HFFc6 (cell line): Measurements from ENCODE around the gene SIRT5. TPM values are rescaled to one million over a fixed set of nuclear protein-coding genes. Genes with fewer than 3 reads are reported as not detected.

ENCODE experiments used
- DNase-seq: peaks from one replicate; pipeline ENCODE4 v3.0.0-alpha.2; 2018
- H3K27ac Mint-ChIP-seq: 2 replicates; pipeline ENCODE4 v1.8.0; 2020; ENCODE audit warnings: mild to moderate bottlenecking, mixed read lengths
- H3K27me3 Mint-ChIP-seq: 2 replicates; pipeline ENCODE4 v1.8.0; 2021; ENCODE audit warnings: mild to moderate bottlenecking, moderate library complexity, mixed read lengths; ENCODE audit not compliant: insufficient read depth
- H3K36me3 Mint-ChIP-seq: 2 replicates; pipeline ENCODE4 v1.8.0; 2021; ENCODE audit warnings: low read depth, mixed read lengths
- H3K4me1 Mint-ChIP-seq: 2 replicates; pipeline ENCODE4 v1.8.0; 2020; ENCODE audit warnings: low read depth, mixed read lengths
- H3K4me3 Mint-ChIP-seq: 2 replicates; pipeline ENCODE4 v1.8.0; 2020; ENCODE audit warnings: mild to moderate bottlenecking, moderate library complexity, mixed read lengths
- H3K9me3 Mint-ChIP-seq: 2 replicates; pipeline ENCODE4 v1.8.0; 2020; ENCODE audit warnings: mild to moderate bottlenecking, mixed read lengths
- CTCF ChIP-seq: fragments of 200-600 bp; sonication (generic); IDR thresholded peaks from 2 replicates; pipeline ENCODE4 v1.5.0; 2021; ENCODE audit warnings: antibody characterized with exemption, mild to moderate bottlenecking
- total RNA-seq, 6 experiments: library from RNA; stranded (reverse); fragmentation: NEBNext Ultra II Directional; extraction: Animal tissue kit (Norgen Biotek cat#: 25700); gene quantifications; 2 replicates in 1 of 6; 3 replicates in 5 of 6; pipeline ENCODE4 v1.2.3, GENCODE V29; 2021

Gene SIRT5
- total RNA-seq, 6 experiments from 2014 or later: 4.3 to 7.0 (median 6.3) TPM

- H3K27ac Mint-ChIP-seq: no peak overlapping the region
- no peaks in the 10 kb centered on the region for H3K9me3 Mint-ChIP-seq
- TF ChIP-seq CTCF: no peak
- peaks cover 4% of the 10 kb centered on the region; the same call in 1 of the 2 replicates for H3K4me1 Mint-ChIP-seq
- H3K36me3 Mint-ChIP-seq: peaks cover 5% of the 10 kb centered on the region
- H3K27me3 Mint-ChIP-seq: no peaks in the 10 kb centered on the region
- H3K4me3 Mint-ChIP-seq: no peak overlapping the region
- no peak for DNase-seq
These were observed 56.1 kb downstream of the SIRT5 start for GRCh38 chr6:13630499-13630898.

GRCh38 chr6:13633343-13633742 is 58.9 kb downstream of the SIRT5 start:
- Mint-ChIP-seq H3K9me3 (no peaks in the 10 kb centered on the region), H3K36me3 (peaks cover 12% of the 10 kb centered on the region), H3K4me3 (no peak overlapping the region), H3K27me3 (no peaks in the 10 kb centered on the region; the same call in 1 of the 2 replicates), H3K4me1 (peaks cover 4% of the 10 kb centered on the region; the same call in 1 of the 2 replicates), H3K27ac (no peak overlapping the region)
- TF ChIP-seq CTCF: no peak
- no peak for DNase-seq

GRCh38 chr6:13635948-13636658 is 61.7 kb downstream of the SIRT5 start:
- Mint-ChIP-seq H3K27me3 (no peaks in the 10 kb centered on the region; the same call in 1 of the 2 replicates), H3K27ac (no peak overlapping the region), H3K4me1 (no peaks in the 10 kb centered on the region), H3K9me3 (no peaks in the 10 kb centered on the region), H3K4me3 (no peak overlapping the region), H3K36me3 (peaks cover 16% of the 10 kb centered on the region)
- DNase-seq: no peak
- TF ChIP-seq CTCF: no peak

- no peak overlapping the region for H3K27ac Mint-ChIP-seq
These were observed 63.6 kb downstream of the SIRT5 start for GRCh38 chr6:13638014-13638413.

GRCh38 chr6:13638626-13639025 is 64.2 kb downstream of the SIRT5 start:
- no peak for TF ChIP-seq CTCF
- no peak overlapping the region for H3K27ac Mint-ChIP-seq
- H3K36me3 Mint-ChIP-seq: peaks cover 22% of the 10 kb centered on the region
- no peak for DNase-seq
- no peak overlapping the region for H3K4me3 Mint-ChIP-seq
- no peaks in the 10 kb centered on the region for H3K4me1 Mint-ChIP-seq
- no peaks in the 10 kb centered on the region for H3K9me3 Mint-ChIP-seq
- H3K27me3 Mint-ChIP-seq: no peaks in the 10 kb centered on the region; the same call in 1 of the 2 replicates

More at GRCh38 chr6:13638014-13638413, 63.6 kb downstream of the SIRT5 start:
- no peaks in the 10 kb centered on the region for H3K4me1 Mint-ChIP-seq
- no peak for TF ChIP-seq CTCF
- no peak overlapping the region for H3K4me3 Mint-ChIP-seq
- H3K27me3 Mint-ChIP-seq: no peaks in the 10 kb centered on the region; the same call in 1 of the 2 replicates
- H3K9me3 Mint-ChIP-seq: no peaks in the 10 kb centered on the region
- no peak for DNase-seq
- peaks cover 16% of the 10 kb centered on the region for H3K36me3 Mint-ChIP-seq
